Right renal cortex interstitium (tissue), 3 donors: ENCODE results near the gene OR10A3. TPM values are rescaled to one million over a fixed set of nuclear protein-coding genes. Genes with fewer than 3 reads are reported as not detected.

Experiments used
- DNase-seq, 3 donors: peaks; one replicate each; pipeline ENCODE4 v3.0.0-alpha.2; 2013; ENCODE audit warnings: low read depth in 3 of 3, low spot score in 2 of 3
- polyA plus RNA-seq, 3 donors: library from polyadenylated mRNA; unstranded; fragments of 120-200 nt; gene quantifications; one replicate each; pipeline ENCODE4 v1.2.1, GENCODE V29; 2013; ENCODE audit not compliant: insufficient read length in 3 of 3

Gene OR10A3
- polyA plus RNA-seq, 3 donors: 0.06 TPM; not detected in 1

DNA sequence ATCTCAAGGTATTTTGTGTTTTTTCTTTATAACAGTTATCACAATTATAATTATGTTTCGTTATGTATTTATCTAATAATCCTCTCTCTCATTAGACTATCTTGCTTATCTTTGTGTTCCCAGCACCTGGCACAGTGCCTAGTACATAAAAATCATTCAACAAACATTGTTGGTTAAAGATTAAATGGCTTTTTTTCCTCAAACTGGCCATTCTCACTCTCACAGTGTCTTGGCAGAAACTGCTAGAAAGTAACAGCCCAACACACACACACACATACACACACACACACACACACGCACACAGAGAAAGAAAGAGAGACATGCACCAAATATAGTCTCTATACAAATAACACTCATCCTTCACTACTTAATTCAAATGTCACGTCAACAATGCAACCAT is 47.3 kb downstream of the OR10A3 start:
- no peak for DNase-seq

DNA sequence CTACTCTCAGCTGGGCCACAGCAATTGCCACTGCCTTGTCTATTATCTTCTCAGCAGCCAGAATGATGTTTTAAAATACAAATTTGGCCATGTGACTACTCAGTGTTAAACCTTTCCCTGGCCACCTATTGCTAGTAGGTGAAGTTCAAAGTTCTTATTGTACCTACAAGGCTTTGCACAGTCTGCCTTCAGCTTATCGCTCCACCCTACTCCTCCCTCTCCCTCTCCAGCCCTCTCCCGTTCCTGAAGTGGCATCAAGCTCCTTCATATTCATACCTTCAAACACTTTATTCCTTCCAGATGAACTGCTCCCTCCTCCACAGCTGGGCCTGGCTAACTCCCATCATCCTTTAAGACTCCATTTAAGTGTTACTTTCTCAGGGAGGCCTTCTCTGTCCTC is 47.7 kb downstream of the OR10A3 start:
- DNase-seq: no peak

DNA sequence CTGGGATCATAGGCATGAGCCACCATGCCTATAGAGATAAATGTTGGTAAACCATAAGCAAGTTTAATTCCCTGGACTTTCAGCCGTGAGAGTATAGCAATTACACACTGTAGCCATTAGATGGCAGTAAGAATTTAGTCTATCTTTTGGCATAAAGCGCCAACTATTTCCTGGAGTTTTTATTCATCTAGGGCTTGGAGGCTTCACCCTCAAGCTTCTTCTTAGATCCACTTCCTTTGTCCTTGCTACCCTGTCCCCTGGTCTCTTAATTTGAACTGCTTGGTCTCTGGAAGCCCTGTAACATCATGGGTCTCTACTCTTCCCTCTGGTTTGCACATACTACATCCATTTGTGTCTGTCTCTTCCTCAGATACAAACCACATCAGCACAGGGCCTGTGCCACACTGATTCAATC is 48.7 kb downstream of the OR10A3 start:
- peak in 1 of 3 donors; percentile 46 for DNase-seq

DNA sequence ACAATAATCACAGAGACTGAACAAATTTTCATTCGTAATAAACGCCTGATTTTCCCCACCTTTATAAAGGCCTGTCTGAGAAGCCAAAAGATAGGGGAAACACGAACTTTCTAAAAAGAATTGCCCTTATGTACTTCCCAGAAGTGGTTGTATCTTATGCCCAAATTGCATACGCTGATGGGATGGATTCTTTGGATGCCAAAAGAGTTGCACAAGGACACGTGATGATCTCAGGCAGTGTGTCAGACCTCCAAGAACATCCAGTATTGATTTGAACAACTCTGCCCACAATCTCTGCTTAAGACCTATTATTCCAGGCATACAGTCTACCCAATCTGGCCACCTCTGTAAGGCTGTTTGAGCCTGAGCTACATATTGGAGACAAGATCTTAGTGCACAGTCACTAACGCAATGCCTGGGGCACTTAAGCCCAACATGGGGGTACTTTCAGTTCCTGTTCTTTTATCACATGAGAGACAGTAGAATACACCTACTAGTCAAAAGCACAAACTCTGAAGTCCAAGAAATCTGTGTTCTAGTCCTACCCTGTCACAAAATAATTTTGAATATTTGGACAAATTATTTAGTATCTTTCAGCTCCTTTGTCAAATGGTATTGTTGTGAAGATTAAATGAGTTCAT is 49.3 kb downstream of the OR10A3 start:
- no peak for DNase-seq

DNA sequence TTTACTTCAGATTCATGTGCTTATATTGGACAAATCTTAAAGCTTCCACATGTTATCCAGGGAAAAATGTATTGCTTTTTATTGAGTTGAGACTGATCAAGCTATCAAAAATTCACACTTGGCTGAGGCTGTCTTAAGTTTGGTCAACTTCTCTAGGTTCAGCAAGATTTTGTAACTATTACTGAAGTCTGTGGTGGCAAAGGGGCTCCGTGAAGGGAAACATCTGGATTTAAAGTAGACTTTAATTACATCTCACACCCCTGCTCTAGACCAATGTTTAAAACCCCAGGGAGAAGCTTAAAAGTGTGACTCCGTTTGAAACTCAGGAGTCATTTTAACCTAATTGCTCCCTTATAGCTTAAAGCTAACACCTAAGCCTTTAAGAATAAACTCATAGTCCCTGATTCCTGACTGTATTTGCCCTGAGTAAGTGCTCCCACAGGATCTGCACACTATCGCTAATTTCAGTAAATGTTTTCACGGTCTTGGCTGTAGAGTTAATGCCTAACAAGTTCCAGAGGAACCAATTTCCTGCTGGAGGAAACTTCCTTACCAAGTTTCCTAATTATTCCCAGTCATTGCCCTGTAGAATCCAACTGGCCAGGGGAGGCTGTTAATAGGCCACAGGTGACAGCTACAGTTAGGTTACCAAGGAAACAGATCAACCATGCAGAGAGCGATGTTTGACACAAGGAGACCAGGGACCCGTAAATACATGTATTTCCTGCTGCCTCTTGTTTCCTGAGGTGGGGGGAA is 50.9 kb downstream of the OR10A3 start:
- peak in 1 of 3 donors; percentile 55 for DNase-seq

DNA sequence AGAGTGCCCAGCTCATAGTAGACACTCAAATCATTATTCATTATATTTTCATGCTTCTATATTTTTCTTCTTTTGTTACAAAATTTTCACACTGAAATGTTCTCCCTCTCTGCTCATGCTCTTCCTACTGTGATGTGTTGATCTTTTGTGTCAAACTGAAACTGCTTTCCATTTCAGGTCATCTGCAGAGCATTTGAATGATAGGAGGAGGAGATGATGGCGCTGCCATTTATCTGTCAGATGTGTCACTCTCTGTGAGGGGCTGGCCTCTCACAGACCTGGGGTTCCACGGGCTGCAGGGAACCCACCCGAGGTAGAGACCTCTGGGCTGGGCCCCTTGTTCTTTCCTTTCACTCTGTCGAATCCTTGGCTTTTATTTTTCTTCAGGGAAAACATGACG is 51.5 kb downstream of the OR10A3 start:
- DNase-seq: no peak

Other genes with a start within 250 kb of the OR10A3 start
- 1 to 10 TPM; 3.5 to 8.0 (median 6.5) TPM for gene OVCH2, start 235.2 kb downstream of the OR10A3 start, polyA plus RNA-seq
- not detected for gene OR5P2, start 144.8 kb downstream of the OR10A3 start, polyA plus RNA-seq
- not detected for gene OR5P3, start 110.9 kb downstream of the OR10A3 start, polyA plus RNA-seq
- not detected for gene OR10A6, start 10.4 kb downstream of the OR10A3 start, polyA plus RNA-seq
- not detected for gene NLRP10, start 23.7 kb upstream of the OR10A3 start, polyA plus RNA-seq
- 100 to 1,000 TPM; 328 to 360 (median 345) TPM for gene EIF3F, start 45.6 kb upstream of the OR10A3 start, polyA plus RNA-seq
- 10 to 100 TPM; 21.5 to 24.5 (median 24.3) TPM for gene TUB, start 139.5 kb upstream of the OR10A3 start, polyA plus RNA-seq
- 10 to 100 TPM in 2 of 3 donors, 1 to 10 TPM in 1; 8.9 to 22.0 (median 10.5) TPM for gene RIC3, start 227.3 kb upstream of the OR10A3 start, polyA plus RNA-seq